CD4-positive, alpha-beta T cell treated with Interleukin-6 for 4 hours (primary cell): Measurements from ENCODE around the gene TTC7B.
"Not testable (repeated sequence)": the region's sequence is repeated elsewhere in the genome, so short reads cannot be mapped to it uniquely, and the experiment has no call there.

Experiments used
- DNase-seq: peaks from one replicate; pipeline ENCODE4 v3.0.0-alpha.2; 2020; ENCODE audit warnings: mixed read lengths

Gene TTC7B

DNA sequence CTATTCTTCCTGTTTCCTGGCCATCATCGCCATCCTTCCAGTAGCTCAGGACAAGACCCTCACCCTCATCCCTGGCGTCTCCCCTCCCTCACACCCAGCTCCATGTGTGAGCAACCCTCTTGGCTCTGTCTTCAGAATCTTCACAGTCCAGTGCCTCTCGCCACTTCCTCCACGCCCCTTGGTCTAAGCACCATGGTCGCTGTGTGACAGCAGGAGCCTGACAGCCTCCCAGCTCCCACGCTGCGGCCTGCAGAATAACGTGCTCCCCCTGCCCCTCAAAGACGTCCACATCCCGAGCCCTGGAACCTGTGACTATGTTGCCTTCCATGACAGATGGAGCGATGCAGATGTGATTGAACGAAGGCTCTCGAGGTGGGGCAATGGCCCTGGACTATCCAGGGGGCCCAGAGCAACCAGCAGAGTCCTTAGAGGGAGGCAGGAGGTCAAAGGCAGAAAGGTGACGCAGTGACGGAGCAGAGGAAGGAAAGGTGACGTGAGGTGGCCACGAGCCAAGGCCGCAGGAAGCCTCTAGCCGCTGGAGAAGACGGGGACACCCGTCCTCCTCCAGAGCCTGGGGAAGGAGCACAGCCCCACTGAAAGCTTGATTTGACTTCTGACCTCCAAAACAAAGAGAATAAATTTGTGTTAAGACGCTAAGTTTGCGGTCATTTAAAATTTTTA, 279.6 kb downstream of the TTC7B start:
- no peak for DNase-seq

- DNase-seq: no peak
These were observed 280.1 kb downstream of the TTC7B start for GRCh38 chr14:90536092-90536491.

GRCh38 chr14:90535556-90536090, 280.6 kb downstream of the TTC7B start:
- DNase-seq: no peak

GRCh38 chr14:90534838-90535555, 281.2 kb downstream of the TTC7B start:
- no peak for DNase-seq

GRCh38 chr14:90534091-90534837, 282.0 kb downstream of the TTC7B start:
- no peak for DNase-seq

DNA sequence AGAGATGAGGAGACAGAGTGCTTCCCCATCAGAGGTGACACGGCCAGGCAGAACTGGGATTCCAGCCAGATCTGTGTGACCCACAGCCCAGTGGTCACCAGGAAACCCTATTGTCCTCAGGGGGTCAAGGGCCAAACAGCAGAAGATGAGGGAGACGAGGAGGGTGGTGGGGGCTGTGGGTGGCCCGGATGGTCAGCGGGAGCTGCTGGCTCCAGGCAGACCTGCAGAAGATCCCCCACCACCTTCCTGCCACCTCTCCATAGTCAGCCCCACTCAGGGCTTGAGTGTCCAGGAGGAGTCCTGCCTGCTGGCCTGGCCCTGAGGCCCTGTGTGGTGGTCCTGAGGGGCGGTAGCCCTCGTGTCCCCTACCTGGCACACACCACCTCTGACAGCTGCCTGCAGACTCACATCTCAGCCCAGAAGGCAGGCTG, 282.6 kb downstream of the TTC7B start:
- DNase-seq: no peak

DNA sequence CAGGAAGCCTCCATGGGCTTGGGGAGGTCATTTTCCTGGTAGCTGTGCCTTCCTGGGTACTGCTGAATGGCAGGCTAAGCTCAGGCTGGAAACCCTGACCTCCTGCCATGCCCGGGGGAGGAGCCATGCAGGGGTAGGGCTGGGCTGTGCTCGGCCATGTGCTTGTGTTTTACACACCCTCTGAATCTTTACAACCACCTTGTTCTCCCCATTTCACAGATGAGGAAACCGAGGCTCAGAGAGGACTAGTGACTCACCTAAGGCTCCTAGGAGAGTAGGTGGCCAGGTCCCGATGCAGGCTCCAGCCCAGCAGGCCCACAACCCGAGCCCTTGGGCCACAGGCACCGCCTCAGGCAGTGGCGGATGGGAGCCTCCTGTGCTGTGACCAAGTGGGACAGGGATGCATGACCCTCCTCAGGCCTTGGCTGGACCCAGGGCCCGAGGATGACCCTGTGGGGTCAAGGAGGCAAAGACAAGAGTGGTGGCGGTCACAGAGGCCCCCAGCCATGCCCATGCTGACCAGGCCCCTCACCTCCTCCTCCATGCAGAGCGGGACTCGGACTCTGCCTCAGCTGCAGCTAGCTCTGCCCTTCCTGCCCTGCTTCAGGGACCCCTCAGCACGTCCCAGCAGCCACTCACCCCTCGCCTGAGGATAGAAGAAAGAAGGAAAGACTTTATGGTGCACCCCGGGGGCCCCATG, 283.3 kb downstream of the TTC7B start:
- DNase-seq: no peak

DNA sequence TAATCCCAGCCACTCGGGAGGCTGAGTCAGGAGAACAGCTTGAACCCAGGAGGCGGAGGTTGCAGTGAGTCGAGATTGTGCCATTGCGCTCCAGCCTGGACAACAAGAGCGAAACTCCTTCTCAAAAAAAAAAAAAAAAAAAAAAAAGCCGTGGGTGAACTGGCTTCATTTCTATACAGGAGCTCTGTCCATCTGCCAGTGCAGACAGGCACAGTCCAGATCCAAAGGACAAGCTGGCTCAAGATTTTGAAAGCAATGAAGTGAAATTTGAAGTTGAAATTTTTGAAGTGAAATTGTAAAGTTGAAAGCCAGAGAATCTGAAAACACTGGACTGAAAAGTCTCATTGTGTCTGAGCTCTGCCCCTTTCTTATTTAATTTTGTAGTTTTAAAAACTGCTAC, 284.7 kb downstream of the TTC7B start:
- DNase-seq: no peak

- DNase-seq: no peak
These were observed 285.7 kb downstream of the TTC7B start for GRCh38 chr14:90530523-90530922.

GRCh38 chr14:90527978-90528377, 288.3 kb downstream of the TTC7B start:
- DNase-seq: no peak

DNA sequence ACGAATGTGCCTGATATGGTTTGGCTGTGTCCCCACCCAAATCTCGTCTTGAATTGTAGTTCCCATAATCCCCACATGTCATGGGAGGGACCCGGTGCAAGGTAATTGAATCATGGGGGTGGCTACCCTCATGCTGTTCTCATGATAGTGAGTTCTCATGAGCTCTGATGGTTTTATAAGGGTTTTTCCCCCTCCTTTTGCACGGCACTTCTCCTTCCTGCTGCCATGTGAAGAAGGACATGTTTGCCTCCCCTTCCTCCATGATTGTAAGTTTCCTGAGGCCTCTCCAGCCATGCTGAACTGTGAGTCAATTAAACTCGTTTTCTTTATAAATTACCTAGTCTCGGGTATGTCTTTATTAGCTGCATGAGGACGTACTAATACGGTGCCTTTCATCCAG, 289.7 kb downstream of the TTC7B start:
- DNase-seq: not testable (repeated sequence)

GRCh38 chr14:90525353-90526028, 290.7 kb downstream of the TTC7B start:
- not testable (repeated sequence) for DNase-seq

DNA sequence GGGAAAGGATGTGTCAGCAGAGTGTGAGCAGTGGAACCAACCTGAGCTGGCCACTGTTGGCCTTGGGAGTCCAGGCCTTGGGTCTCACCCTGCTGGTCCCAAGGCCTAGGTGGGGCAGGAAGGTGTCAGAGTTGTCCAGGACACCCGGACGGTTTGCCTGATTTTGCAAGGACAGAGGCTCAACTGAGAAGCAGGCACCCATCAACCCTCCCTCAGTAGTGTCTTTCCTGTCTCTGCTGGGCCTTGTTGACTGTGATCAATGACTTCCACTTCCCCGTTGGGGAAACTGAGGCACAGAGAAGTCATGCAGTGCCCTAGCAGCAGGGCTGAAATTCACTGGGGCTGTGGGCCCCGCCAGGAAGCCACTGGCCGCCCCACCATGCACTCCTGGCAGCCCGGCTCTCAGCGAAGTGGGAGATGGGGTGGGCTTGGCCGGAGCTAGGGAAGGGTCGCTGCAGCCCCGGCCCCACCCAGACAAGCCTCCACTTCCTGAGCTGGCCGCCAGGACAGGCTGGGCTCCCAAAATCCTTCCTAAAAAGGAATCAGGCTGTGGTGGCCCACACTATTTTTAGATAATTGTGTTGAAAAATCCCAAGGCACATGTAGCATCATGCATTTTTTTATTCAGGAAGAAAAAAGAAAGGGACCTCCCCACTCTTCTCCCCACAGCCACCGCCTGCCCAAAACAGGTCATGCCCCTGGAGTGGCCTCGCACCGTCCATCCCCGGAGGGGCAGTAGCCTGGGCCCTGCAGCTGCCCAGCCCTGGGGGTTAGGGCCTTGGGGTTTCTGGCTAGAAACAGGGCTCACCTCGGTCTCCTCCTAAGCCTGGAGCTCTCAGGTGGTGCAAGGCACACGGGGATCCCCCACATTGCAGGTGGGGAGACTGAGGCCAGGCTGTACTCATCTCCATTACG, 292.0 kb downstream of the TTC7B start:
- no peak for DNase-seq

DNA sequence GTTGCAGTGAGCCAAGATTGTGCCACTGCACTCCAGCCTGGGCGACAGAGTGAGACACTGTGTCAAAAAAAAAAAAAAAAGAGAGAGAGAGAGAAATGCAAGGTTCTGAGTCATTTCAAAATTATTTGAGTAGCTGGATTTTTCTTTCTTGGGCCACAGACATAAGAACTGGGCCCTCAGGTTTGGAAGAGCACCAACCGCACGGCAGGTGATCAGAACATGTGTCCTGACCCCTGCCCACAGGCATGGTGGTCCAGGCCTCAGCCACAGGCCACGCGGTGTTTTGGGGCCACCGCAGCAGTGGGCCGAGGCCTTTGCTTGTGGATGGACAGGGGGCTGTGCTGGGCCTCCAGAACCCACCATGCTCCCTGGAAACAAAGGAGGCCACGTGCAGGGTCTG, 292.7 kb downstream of the TTC7B start:
- DNase-seq: no peak

GRCh38 chr14:90522571-90523191, 293.5 kb downstream of the TTC7B start:
- no peak for DNase-seq

DNA sequence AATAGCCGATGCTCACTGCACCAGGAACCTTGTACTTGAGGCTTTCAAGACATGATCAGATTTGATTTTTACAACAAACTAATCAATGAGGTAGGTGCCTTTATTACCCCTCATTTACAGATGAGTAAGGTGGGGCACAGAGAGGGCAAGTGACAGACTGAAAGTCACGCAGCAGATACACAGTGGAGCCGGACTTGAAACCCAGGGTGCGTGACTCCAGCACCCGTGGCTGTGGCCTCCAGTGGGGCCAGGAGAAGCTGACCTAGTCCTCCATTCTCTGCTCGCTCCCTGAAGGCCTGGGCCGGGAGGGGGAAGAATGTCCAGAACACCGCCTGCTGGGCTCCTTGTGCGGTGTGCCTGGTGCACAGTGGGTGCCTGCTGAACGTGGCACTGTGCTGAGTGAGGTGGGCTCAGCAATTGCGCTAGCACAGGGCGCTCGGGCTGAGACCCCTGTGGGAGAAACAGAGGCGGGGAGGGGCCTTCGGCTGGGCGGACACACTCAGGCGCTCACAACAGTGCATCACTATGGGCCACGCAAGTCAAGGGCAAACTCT, 294.2 kb downstream of the TTC7B start:
- no peak for DNase-seq

- DNase-seq: no peak
These were observed 294.9 kb downstream of the TTC7B start for GRCh38 chr14:90521084-90521929.

GRCh38 chr14:90520326-90520725, 295.9 kb downstream of the TTC7B start:
- DNase-seq: no peak

DNA sequence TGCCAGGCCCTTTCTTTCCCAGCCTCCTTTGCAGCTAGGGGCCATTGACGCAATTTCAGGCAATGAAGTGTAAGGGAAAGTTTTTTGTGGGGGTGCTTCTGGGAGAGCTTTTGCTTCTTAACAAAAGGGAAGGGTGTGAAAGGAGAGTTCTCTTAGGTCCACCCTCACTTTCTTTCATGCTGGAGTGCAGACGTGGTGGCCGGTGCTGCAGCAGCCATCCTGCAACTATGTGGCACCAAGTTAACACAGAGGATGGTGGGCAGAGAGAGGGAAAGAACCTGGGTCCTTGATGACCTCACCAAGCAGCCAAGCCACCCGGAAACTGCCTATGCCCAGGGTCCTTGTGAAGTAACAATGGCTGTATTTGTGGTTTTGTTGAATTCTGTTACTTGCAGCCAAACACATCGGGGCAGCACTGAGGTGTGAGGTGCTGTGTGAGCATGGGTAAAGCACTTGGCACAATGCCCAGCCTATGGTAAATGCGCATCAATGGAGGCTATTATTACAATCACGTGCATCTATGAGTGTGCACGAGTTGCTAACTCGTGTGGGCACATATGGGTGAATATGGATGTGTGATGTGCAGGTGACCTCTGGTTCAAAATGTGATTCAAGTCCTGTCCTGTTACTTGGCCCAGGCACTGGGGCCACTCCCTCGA, 296.8 kb downstream of the TTC7B start:
- no peak for DNase-seq
